ENCODE data around the gene NME1. TPM values are rescaled to one million over a fixed set of nuclear protein-coding genes. Genes with fewer than 3 reads are reported as not detected.
"Not testable (repeated sequence)": the region's sequence is repeated elsewhere in the genome, so short reads cannot be mapped to it uniquely, and the experiment has no call there.

The NME1 gene
- 10 to 100 TPM; 18.7 to 43.8 (median 25.0) TPM for total RNA-seq
- polyA plus RNA-seq: 35.6 TPM
- long read RNA-seq, donor 1, transcript NME1-203 (5 exons, 940 nt): major isoform, 8 of 12 reads
- long read RNA-seq, donor 1, partial matches to known transcripts: 4 of 12 reads
- long read RNA-seq, donor 1, other reads (novel, unspliced or antisense): 0 of 12 reads
- long read RNA-seq, donor 2, transcript NME1-203 (5 exons, 940 nt): major isoform, 10 of 14 reads
- long read RNA-seq, donor 2, partial matches to known transcripts: 3 of 14 reads
- long read RNA-seq, donor 2, other reads (novel, unspliced or antisense): 0 of 14 reads
- long read RNA-seq, donor 3, transcript NME1-203 (5 exons, 940 nt): major isoform, 19 of 26 reads
- long read RNA-seq, donor 3, partial matches to known transcripts: 5 of 26 reads
- long read RNA-seq, donor 3, other reads (novel, unspliced or antisense): 0 of 26 reads
- long read RNA-seq, donor 4, transcript NME1-203 (5 exons, 940 nt): major isoform, 6 of 6 reads
- long read RNA-seq, donor 4, partial matches to known transcripts: 0 of 6 reads
- long read RNA-seq, donor 4, other reads (novel, unspliced or antisense): 0 of 6 reads

- DNase-seq: peak; percentile 94 to 97 (median 97)
- WGBS: under 1% methylated on average over 60 of the region's 60 CpGs
- Histone ChIP-seq H3K4me1 (ENCODE audit: control insufficient read depth, insufficient read depth, low read length) (peaks cover 2% of the 10 kb centered on the region), H3K4me3 (ENCODE audit: low read length) (peak within 1 kb of the TSS; percentile 51), H3K27me3 (ENCODE audit: control insufficient read depth, insufficient read depth) (no peaks in the 10 kb centered on the region), H3K27ac (ENCODE audit: low read length) (peak within 1 kb of the TSS; percentile 86), H3K9me3 (ENCODE audit: control insufficient read depth, low read length) (no peaks in the 10 kb centered on the region)
- intact Hi-C loops (cut with DNase I): loop anchor here in 3 of 4 donors (2.0 to 5.0 kb wide), 3 partner anchors 33 to 153 kb away; partner anchors contain the start of gene SPAG9 (in 2 of the 3)
- peak; percentile 97 for ATAC-seq
Measured at GRCh38 chr17:51153210-51154072, at the start of gene NME1. Gene NME1, plus strand, starts transcription at chr17:51153559. Its CDS starts 2,096 bp downstream, at chr17:51155655.

- ATAC-seq (no peak), DNase-seq (no peak)
- H3K9me3 ChIP-seq (ENCODE audit: control insufficient read depth, low read length): no peaks in the 10 kb centered on the region
- H3K4me1 ChIP-seq (ENCODE audit: control insufficient read depth, insufficient read depth, low read length): peaks cover 7% of the 10 kb centered on the region
- no peak overlapping the region for H3K27ac ChIP-seq (ENCODE audit: low read length)
- WGBS: 100% methylated on average over 1 of the region's 1 CpG
- intact Hi-C loops (cut with DNase I): no loop called here
- no peaks in the 10 kb centered on the region for H3K27me3 ChIP-seq (ENCODE audit: control insufficient read depth, insufficient read depth)
- H3K4me3 ChIP-seq (ENCODE audit: low read length): no peak overlapping the region
Measured at GRCh38 chr17:51107778-51108177, 45.6 kb upstream of the NME1 start.

- not testable (repeated sequence) for H3K4me3 ChIP-seq (ENCODE audit: low read length); H3K4me1 ChIP-seq (ENCODE audit: control insufficient read depth, insufficient read depth, low read length); H3K9me3 ChIP-seq (ENCODE audit: control insufficient read depth, low read length); H3K27ac ChIP-seq (ENCODE audit: low read length); H3K27me3 ChIP-seq (ENCODE audit: control insufficient read depth, insufficient read depth)
- DNase-seq: peak; percentile 71 to 87 (median 82)
- ATAC-seq: peak; percentile 84 to 93
- intact Hi-C loops (cut with DNase I): loop anchor here in 1 of 4 donors (10.0 kb wide), 1 partner anchor 58 kb away; no protein-coding TSS in a partner anchor
- WGBS: 78% methylated on average over 16 of the region's 16 CpGs
Measured at GRCh38 chr17:51112303-51113222, 40.8 kb upstream of the NME1 start.

GRCh38 chr17:51115179-51115578, 38.2 kb upstream of the NME1 start:
- H3K27me3 ChIP-seq (ENCODE audit: control insufficient read depth, insufficient read depth): no peaks in the 10 kb centered on the region
- 91% methylated on average over 4 of the region's 4 CpGs for WGBS
- H3K27ac ChIP-seq (ENCODE audit: low read length): no peak overlapping the region
- no peak overlapping the region for H3K4me3 ChIP-seq (ENCODE audit: low read length)
- intact Hi-C loops (cut with DNase I): loop anchor here in 1 of 4 donors (10.0 kb wide), 1 partner anchor 60 kb away; no protein-coding TSS in a partner anchor
- H3K4me1 ChIP-seq (ENCODE audit: control insufficient read depth, insufficient read depth, low read length): peaks cover 12% of the 10 kb centered on the region
- H3K9me3 ChIP-seq (ENCODE audit: control insufficient read depth, low read length): no peaks in the 10 kb centered on the region
- ATAC-seq (no peak), DNase-seq (peak in 1 of 3 donors; percentile 26)

GRCh38 chr17:51118330-51119195, 34.8 kb upstream of the NME1 start:
- Histone ChIP-seq H3K27ac (ENCODE audit: low read length) (no peak overlapping the region), H3K4me3 (ENCODE audit: low read length) (peak overlapping the region; percentile 58), H3K27me3 (ENCODE audit: control insufficient read depth, insufficient read depth) (no peaks in the 10 kb centered on the region), H3K4me1 (ENCODE audit: control insufficient read depth, insufficient read depth, low read length) (peaks cover 8% of the 10 kb centered on the region), H3K9me3 (ENCODE audit: control insufficient read depth, low read length) (no peaks in the 10 kb centered on the region)
- no peak for ATAC-seq
- DNase-seq: peak in 1 of 3 donors; percentile 43
- 35% methylated on average over 14 of the region's 14 CpGs for WGBS
- intact Hi-C loops (cut with DNase I): loop anchor here in 1 of 4 donors (10.0 kb wide), 1 partner anchor 64 kb away; no protein-coding TSS in a partner anchor

- ATAC-seq (peak; percentile 12 to 31), DNase-seq (peak; percentile 39 to 77 (median 73))
- 2% methylated on average over 49 of the region's 49 CpGs for WGBS
- H3K27ac ChIP-seq (ENCODE audit: low read length): peak overlapping the region; percentile 90
- H3K4me3 ChIP-seq (ENCODE audit: low read length): peak overlapping the region; percentile 58
- intact Hi-C loops (cut with DNase I): loop anchor here in 2 of 4 donors (2.0 to 10.0 kb wide), 2 partner anchors 33 to 65 kb away; partner anchors contain the start of gene NME1 (in 2 of the 2)
- H3K9me3 ChIP-seq (ENCODE audit: control insufficient read depth, low read length): no peaks in the 10 kb centered on the region
- H3K4me1 ChIP-seq (ENCODE audit: control insufficient read depth, insufficient read depth, low read length): peaks cover 8% of the 10 kb centered on the region
- H3K27me3 ChIP-seq (ENCODE audit: control insufficient read depth, insufficient read depth): no peaks in the 10 kb centered on the region
Measured at GRCh38 chr17:51119415-51120356, 33.7 kb upstream of the NME1 start.

- H3K27ac ChIP-seq (ENCODE audit: low read length): peak overlapping the region; percentile 90
- no peaks in the 10 kb centered on the region for H3K27me3 ChIP-seq (ENCODE audit: control insufficient read depth, insufficient read depth)
- ATAC-seq (peak; percentile 7 to 15), DNase-seq (no peak)
- intact Hi-C loops (cut with DNase I): loop anchor here in 2 of 4 donors (2.0 kb wide), 1 partner anchor 32 kb away; the partner anchor contains the start of gene NME1 (in 2 of the 2)
- H3K4me1 ChIP-seq (ENCODE audit: control insufficient read depth, insufficient read depth, low read length): peaks cover 8% of the 10 kb centered on the region
- under 1% methylated on average over 42 of the region's 42 CpGs for WGBS
- H3K4me3 ChIP-seq (ENCODE audit: low read length): peak overlapping the region; percentile 58
- H3K9me3 ChIP-seq (ENCODE audit: control insufficient read depth, low read length): no peaks in the 10 kb centered on the region
Measured at GRCh38 chr17:51120357-51120738, 33.0 kb upstream of the NME1 start.

- H3K4me1 ChIP-seq (ENCODE audit: control insufficient read depth, insufficient read depth, low read length): peaks cover 8% of the 10 kb centered on the region
- peak within 1 kb of the TSS; percentile 67 for H3K4me3 ChIP-seq (ENCODE audit: low read length)
- no peaks in the 10 kb centered on the region for H3K27me3 ChIP-seq (ENCODE audit: control insufficient read depth, insufficient read depth)
- peak within 1 kb of the TSS; percentile 99 for H3K27ac ChIP-seq (ENCODE audit: low read length)
- DNase-seq (peak; percentile 99), ATAC-seq (peak; percentile 90 to 93)
- intact Hi-C loops (cut with DNase I): loop anchor here in 2 of 4 donors (2.0 kb wide), 1 partner anchor 32 kb away; the partner anchor contains the start of gene NME1 (in 2 of the 2)
- 1% methylated on average over 68 of the region's 68 CpGs for WGBS
- H3K9me3 ChIP-seq (ENCODE audit: control insufficient read depth, low read length): no peaks in the 10 kb centered on the region
Measured at GRCh38 chr17:51120739-51121619, 32.4 kb upstream of the NME1 start, which contains the start of gene SPAG9. Gene SPAG9, minus strand, starts transcription at chr17:51120868. Its CDS starts 212 bp downstream, at chr17:51120656.

Data from right cardiac atrium (tissue), 5 donors.